GM18526 (cell line): Measurements from ENCODE around the gene TBC1D24.
A peak's percentile ranks its signal among the peaks of the same experiment; 100 is the strongest.

Source experiments
- POLR2A ChIP-seq: IDR thresholded peaks from 3 replicates; pipeline ENCODE4 v1.6.1; 2011; ENCODE audit not compliant: insufficient read length; ENCODE audit errors: extremely low read depth

TBC1D24 gene

GRCh38 chr16:2462031-2462866 is 12.7 kb upstream of the TBC1D24 start:
- no peak for TF ChIP-seq POLR2A

- TF ChIP-seq POLR2A, result no peak
Measured at GRCh38 chr16:2464333-2464732, 10.6 kb upstream of the TBC1D24 start.

- no peak for TF ChIP-seq POLR2A
Measured at GRCh38 chr16:2465653-2466415, 9.1 kb upstream of the TBC1D24 start.

- TF ChIP-seq POLR2A, result no peak
Measured at GRCh38 chr16:2466667-2467527, 8.0 kb upstream of the TBC1D24 start.

GRCh38 chr16:2467528-2468232 is 7.2 kb upstream of the TBC1D24 start:
- TF ChIP-seq POLR2A, result peak; percentile 36

GRCh38 chr16:2468233-2468724 is 6.6 kb upstream of the TBC1D24 start:
- no peak for TF ChIP-seq POLR2A

GRCh38 chr16:2468725-2469398 is 6.1 kb upstream of the TBC1D24 start:
- TF ChIP-seq POLR2A, result no peak

- no peak for TF ChIP-seq POLR2A
Measured at GRCh38 chr16:2469399-2470233, 5.3 kb upstream of the TBC1D24 start.

- no peak for TF ChIP-seq POLR2A
Measured at GRCh38 chr16:2470234-2470601, 4.7 kb upstream of the TBC1D24 start.

- TF ChIP-seq POLR2A, result no peak
Measured at GRCh38 chr16:2470603-2471015, 4.3 kb upstream of the TBC1D24 start.

GRCh38 chr16:2471016-2471652 is 3.8 kb upstream of the TBC1D24 start, which contains the start of gene NTN3:
TSS of gene NTN3 (plus strand) at chr16:2471297. CDS start at chr16:2471702, 405 bp downstream.
- TF ChIP-seq POLR2A, result no peak

- TF ChIP-seq POLR2A, result no peak
Measured at GRCh38 chr16:2471653-2472487, 3.1 kb upstream of the TBC1D24 start.
